Loucy (cell line): ENCODE data around the gene HEG1.
A peak's percentile ranks its signal among the peaks of the same experiment; 100 is the strongest.

ENCODE experiments used
- H2AFZ ChIP-seq: fragments of 200-600 bp; sonication (generic); 2 replicates; pipeline ENCODE4 v1.6.0; 2016; ENCODE audit warnings: antibody characterized with exemption, mild to moderate bottlenecking, low read length, moderate library complexity
- H3F3A ChIP-seq: fragments of 200-600 bp; 2 replicates; pipeline ENCODE4 v1.6.0; 2016; ENCODE audit warnings: antibody characterized with exemption, low read depth, mild to moderate bottlenecking
- H3K27me3 ChIP-seq: fragments of 200-600 bp; sonication (generic); 2 replicates; pipeline ENCODE4 v1.6.1; 2014; ENCODE audit warnings: low read length, mild to moderate bottlenecking; ENCODE audit not compliant: insufficient read depth, poor library complexity, severe bottlenecking
- H3K36me3 ChIP-seq: fragments of 200-600 bp; sonication (generic); 2 replicates; pipeline ENCODE4 v1.6.1; 2016; ENCODE audit warnings: low read length; ENCODE audit not compliant: insufficient read depth
- H3K4me1 ChIP-seq: fragments of 200-600 bp; sonication (generic); 2 replicates; pipeline ENCODE4 v1.5.1; 2014; ENCODE audit warnings: low read length, mild to moderate bottlenecking; ENCODE audit not compliant: insufficient read depth, poor library complexity, severe bottlenecking
- H3K4me2 ChIP-seq: fragments of 200-600 bp; sonication (generic); 2 replicates; pipeline ENCODE4 v1.6.0; 2014; ENCODE audit warnings: antibody characterized with exemption, low read length, low read depth, mild to moderate bottlenecking; ENCODE audit not compliant: poor library complexity, severe bottlenecking
- H3K4me3 ChIP-seq: fragments of 200-600 bp; sonication (generic); 2 replicates; pipeline ENCODE4 v1.5.1; 2014; ENCODE audit warnings: low read length, mild to moderate bottlenecking, mixed read lengths; ENCODE audit not compliant: poor library complexity, severe bottlenecking
- H3K79me2 ChIP-seq: fragments of 200-600 bp; sonication (generic); 2 replicates; pipeline ENCODE4 v1.6.1; 2014; ENCODE audit warnings: low read length; ENCODE audit not compliant: insufficient read depth
- H3K9ac ChIP-seq: fragments of 200-600 bp; sonication (generic); 2 replicates; pipeline ENCODE4 v1.6.0; 2014; ENCODE audit warnings: mild to moderate bottlenecking, low read depth, low read length, moderate library complexity; ENCODE audit not compliant: poor library complexity, severe bottlenecking
- H3K9me2 ChIP-seq: fragments of 200-600 bp; sonication (generic); replicated peaks from 2 replicates; pipeline ENCODE4 v1.6.1; 2016; ENCODE audit warnings: low read depth, low read length, mixed read lengths
- H3K9me3 ChIP-seq: fragments of 200-600 bp; sonication (generic); 2 replicates; pipeline ENCODE4 v1.6.1; 2014; ENCODE audit warnings: mild to moderate bottlenecking, antibody characterized with exemption, low read length, low read depth; ENCODE audit not compliant: insufficient read depth
- H4K20me1 ChIP-seq: fragments of 200-600 bp; sonication (generic); 2 replicates; pipeline ENCODE4 v1.6.0; 2014; ENCODE audit warnings: antibody characterized with exemption, low read length, mild to moderate bottlenecking; ENCODE audit not compliant: insufficient read depth, poor library complexity, severe bottlenecking
- CTCF ChIP-seq: fragments of 200-600 bp; sonication (generic); conservative IDR thresholded peaks from 2 replicates; pipeline ENCODE4 v1.5.1; 2014; ENCODE audit warnings: mild to moderate bottlenecking, antibody characterized with exemption, low read length
- EZH2phosphoT487 ChIP-seq: fragments of 200-600 bp; IDR thresholded peaks from 2 replicates; pipeline ENCODE4 v1.6.1; 2018; ENCODE audit warnings: antibody characterized with exemption, mild to moderate bottlenecking, moderate library complexity, borderline replicate concordance

Gene HEG1

GRCh38 chr3:125050488-125051090 lies 5.2 kb downstream of the HEG1 start:
- Histone ChIP-seq H3K9me2 (no peaks in the 10 kb centered on the region), H3K36me3 (no peaks in the 10 kb centered on the region), H3F3A (peaks cover 16% of the 10 kb centered on the region), H3K4me1 (peaks cover 39% of the 10 kb centered on the region), H3K9me3 (no peaks in the 10 kb centered on the region), H2AFZ (no peak overlapping the region), H3K4me2 (peak overlapping the region; percentile 84), H3K9ac (no peak overlapping the region), H3K79me2 (peaks cover 28% of the 10 kb centered on the region; the same call in 1 of the 2 replicates), H3K4me3 (no peak overlapping the region), H3K27me3 (no peaks in the 10 kb centered on the region), H4K20me1 (peaks cover 17% of the 10 kb centered on the region)
- no peak for TF ChIP-seq EZH2phosphoT487
- TF ChIP-seq CTCF = peak; percentile 35

GRCh38 chr3:125048282-125048681 lies 7.5 kb downstream of the HEG1 start:
- H3K36me3 ChIP-seq = no peaks in the 10 kb centered on the region
- no peaks in the 10 kb centered on the region for H3K9me3 ChIP-seq
- peaks cover 16% of the 10 kb centered on the region for H3F3A ChIP-seq
- H4K20me1 ChIP-seq = peaks cover 20% of the 10 kb centered on the region
- H3K9me2 ChIP-seq = no peaks in the 10 kb centered on the region
- no peak overlapping the region for H3K4me2 ChIP-seq
- no peak overlapping the region for H3K9ac ChIP-seq
- TF ChIP-seq EZH2phosphoT487 (no peak), CTCF (no peak)
- no peaks in the 10 kb centered on the region for H3K27me3 ChIP-seq
- H2AFZ ChIP-seq = no peak overlapping the region
- H3K79me2 ChIP-seq = peaks cover 13% of the 10 kb centered on the region; the same call in 1 of the 2 replicates
- H3K4me3 ChIP-seq = no peak overlapping the region
- H3K4me1 ChIP-seq = peaks cover 28% of the 10 kb centered on the region

GRCh38 chr3:125045965-125046364 lies 9.8 kb downstream of the HEG1 start:
- Histone ChIP-seq H2AFZ (no peak overlapping the region), H3K9me3 (no peaks in the 10 kb centered on the region), H3K9me2 (no peaks in the 10 kb centered on the region), H3F3A (no peaks in the 10 kb centered on the region), H3K4me3 (no peak overlapping the region), H4K20me1 (peaks cover 9% of the 10 kb centered on the region), H3K4me1 (peaks cover 10% of the 10 kb centered on the region), H3K4me2 (no peak overlapping the region), H3K27me3 (no peaks in the 10 kb centered on the region), H3K36me3 (no peaks in the 10 kb centered on the region), H3K9ac (no peak overlapping the region), H3K79me2 (peaks cover 12% of the 10 kb centered on the region; the same call in 1 of the 2 replicates)
- TF ChIP-seq EZH2phosphoT487 (no peak), CTCF (no peak)
